ENCODE results near the gene ERCC4.

ERCC4 gene

GRCh38 chr16:13959626-13960025, 39.7 kb downstream of the ERCC4 start:
- in situ Hi-C loops (cut with HindIII; ENCODE audit: low sequenced_read_pairs) = no loop called here
- no peak overlapping the region for H3K4me3 ChIP-seq (ENCODE audit: low read depth, low read length)
- no peak for DNase-seq (ENCODE audit: low read depth)
- TF ChIP-seq, protein P1, sequence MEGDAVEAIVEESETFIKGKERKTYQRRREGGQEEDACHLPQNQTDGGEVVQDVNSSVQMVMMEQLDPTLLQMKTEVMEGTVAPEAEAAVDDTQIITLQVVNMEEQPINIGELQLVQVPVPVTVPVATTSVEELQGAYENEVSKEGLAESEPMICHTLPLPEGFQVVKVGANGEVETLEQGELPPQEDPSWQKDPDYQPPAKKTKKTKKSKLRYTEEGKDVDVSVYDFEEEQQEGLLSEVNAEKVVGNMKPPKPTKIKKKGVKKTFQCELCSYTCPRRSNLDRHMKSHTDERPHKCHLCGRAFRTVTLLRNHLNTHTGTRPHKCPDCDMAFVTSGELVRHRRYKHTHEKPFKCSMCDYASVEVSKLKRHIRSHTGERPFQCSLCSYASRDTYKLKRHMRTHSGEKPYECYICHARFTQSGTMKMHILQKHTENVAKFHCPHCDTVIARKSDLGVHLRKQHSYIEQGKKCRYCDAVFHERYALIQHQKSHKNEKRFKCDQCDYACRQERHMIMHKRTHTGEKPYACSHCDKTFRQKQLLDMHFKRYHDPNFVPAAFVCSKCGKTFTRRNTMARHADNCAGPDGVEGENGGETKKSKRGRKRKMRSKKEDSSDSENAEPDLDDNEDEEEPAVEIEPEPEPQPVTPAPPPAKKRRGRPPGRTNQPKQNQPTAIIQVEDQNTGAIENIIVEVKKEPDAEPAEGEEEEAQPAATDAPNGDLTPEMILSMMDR (IDR thresholded peaks at IDR 0.05; ENCODE audit: low read depth, low read length, missing control alignments) = no peak

DNA sequence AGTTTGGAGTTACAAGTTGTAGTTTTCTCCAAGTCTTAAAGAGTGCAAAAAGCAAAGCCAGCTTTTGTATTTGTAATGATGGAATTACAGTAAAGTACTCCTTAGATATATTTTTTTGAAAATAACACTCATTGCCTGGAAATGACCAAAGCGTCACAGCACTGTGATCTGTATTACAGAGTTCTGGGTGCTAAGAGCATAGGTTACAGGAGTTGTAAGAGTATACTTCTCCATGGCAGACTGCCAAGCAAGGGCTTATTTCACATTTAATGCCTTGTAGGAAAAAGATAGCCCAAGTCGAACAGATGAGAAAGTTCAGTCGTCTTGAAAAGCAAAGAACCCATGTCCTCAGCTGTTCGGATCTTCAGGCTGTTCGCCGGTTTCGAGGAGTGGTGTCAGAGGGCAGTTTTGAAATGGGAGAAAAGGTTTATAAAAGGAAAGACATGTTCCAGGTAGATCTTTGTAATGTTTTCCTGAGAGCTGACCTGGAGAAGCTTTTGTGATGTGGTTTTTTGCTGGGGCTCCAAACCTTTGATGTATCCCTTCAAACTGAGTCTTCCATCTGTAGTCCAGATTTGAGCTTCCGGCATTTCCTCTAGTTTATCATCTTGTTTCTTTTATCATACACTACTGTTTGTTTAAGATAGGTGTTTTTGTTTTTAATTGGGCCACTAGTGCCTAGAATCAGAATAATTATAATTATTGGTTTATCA, 41.3 kb downstream of the ERCC4 start:
- TF ChIP-seq, protein P1 (IDR thresholded peaks at IDR 0.05; ENCODE audit: low read depth, low read length, missing control alignments) = no peak
- in situ Hi-C loops (cut with HindIII; ENCODE audit: low sequenced_read_pairs) = no loop called here
- DNase-seq (ENCODE audit: low read depth) = peak; percentile 19
- H3K4me3 ChIP-seq (ENCODE audit: low read depth, low read length) = no peak overlapping the region

DNA sequence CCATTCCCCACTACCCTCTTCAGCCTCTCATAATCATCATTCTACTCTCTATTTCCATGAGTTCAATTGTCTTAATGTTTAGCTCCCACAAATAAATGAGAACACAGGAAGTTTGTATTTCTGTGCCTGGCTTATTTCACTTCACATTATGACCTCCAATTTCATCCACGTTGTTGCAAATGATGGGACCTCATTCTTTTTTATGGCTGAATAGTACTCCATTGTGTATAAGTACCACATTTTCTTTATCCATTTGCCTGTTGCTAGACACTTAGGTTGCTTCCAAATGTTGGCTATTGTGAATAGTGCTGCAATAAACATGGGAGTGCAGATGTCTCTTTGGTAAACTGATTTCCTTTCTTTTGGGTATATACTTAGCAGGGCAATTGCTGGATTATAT, 42.3 kb downstream of the ERCC4 start:
- TF ChIP-seq, protein P1 (IDR thresholded peaks at IDR 0.05; ENCODE audit: low read depth, low read length, missing control alignments) = no peak
- DNase-seq (ENCODE audit: low read depth) = no peak
- no peak overlapping the region for H3K4me3 ChIP-seq (ENCODE audit: low read depth, low read length)
- in situ Hi-C loops (cut with HindIII; ENCODE audit: low sequenced_read_pairs) = no loop called here

GRCh38 chr16:13968835-13969234, 48.9 kb downstream of the ERCC4 start:
- in situ Hi-C loops (cut with HindIII; ENCODE audit: low sequenced_read_pairs) = no loop called here
- no peak overlapping the region for H3K4me3 ChIP-seq (ENCODE audit: low read depth, low read length)
- TF ChIP-seq, protein P1 (IDR thresholded peaks at IDR 0.05; ENCODE audit: low read depth, low read length, missing control alignments) = no peak
- no peak for DNase-seq (ENCODE audit: low read depth)

- DNase-seq (ENCODE audit: low read depth) = no peak
- TF ChIP-seq, protein P1 (IDR thresholded peaks at IDR 0.05; ENCODE audit: low read depth, low read length, missing control alignments) = no peak
- in situ Hi-C loops (cut with HindIII; ENCODE audit: low sequenced_read_pairs) = no loop called here
- no peak overlapping the region for H3K4me3 ChIP-seq (ENCODE audit: low read depth, low read length)
These were observed 49.8 kb downstream of the ERCC4 start for GRCh38 chr16:13969711-13970110.

- no peak for DNase-seq (ENCODE audit: low read depth)
- H3K4me3 ChIP-seq (ENCODE audit: low read depth, low read length) = no peak overlapping the region
- TF ChIP-seq, protein P1 (IDR thresholded peaks at IDR 0.05; ENCODE audit: low read depth, low read length, missing control alignments) = no peak
- in situ Hi-C loops (cut with HindIII; ENCODE audit: low sequenced_read_pairs) = no loop called here
These were observed 50.9 kb downstream of the ERCC4 start for GRCh38 chr16:13970708-13971422.

Measured in astrocyte of the cerebellum (primary cell).